ENCODE measurements around the gene C17orf58. TPM values are rescaled to one million over a fixed set of nuclear protein-coding genes. Genes with fewer than 3 reads are reported as not detected.
A peak's percentile ranks its signal among the peaks of the same experiment; 100 is the strongest.

C17orf58 gene
- polyA plus RNA-seq, 2 of the 4 experiments (the other 2 are of a cell fraction) = 11.2 to 20.0 TPM

- DNase-seq (ENCODE audit: low read depth in 1 of 2, low spot score in 1 of 2) (peak; percentile 31 to 39), FAIRE-seq (no peak), ATAC-seq (no peak)
- Histone ChIP-seq H3K4me3 (peak overlapping the region; percentile 78), H3K27ac (peak overlapping the region in 1 of 2 experiments; percentile 34; a peak in 4 of 6 replicates), H3K9me3 (no peaks in the 10 kb centered on the region), H3K4me1 (peaks cover 23% of the 10 kb centered on the region), H3K4me2 (peak overlapping the region; percentile 92)
- ChIA-PET CTCF (interaction anchor here (0.6 to 4.0 kb wide), 5 partner anchors 13 to 167 kb away, joined by 3 to 20 read pairs (median 6); no protein-coding TSS in a partner anchor), POLR2A (interaction anchor here (0.6 to 2.9 kb wide), 4 partner anchors 25 to 239 kb away, joined by 3 to 12 read pairs (median 6); partner anchors contain the start of gene KPNA2)
- 51% methylated on average over 9 of the region's 9 CpGs for WGBS (ENCODE audit: missing lambda C conversion rate)
- TF ChIP-seq CEBPB (IDR thresholded peaks at IDR 0.05) (peak; percentile 73 to 79; a peak in 3 of 4 replicates), HOXB5 (CRISPR knock-in tag; IDR thresholded peaks at IDR 0.05) (no peak), FOSL2 (IDR thresholded peaks at IDR 0.05) (no peak), FOSL2 (CRISPR knock-in tag; IDR thresholded peaks at IDR 0.05) (peak; percentile 40; the same call in 1 of the 2 replicates), NFE2L2 (conservative IDR thresholded peaks at IDR 0.05; ENCODE audit: low read length) (no peak), HES2 (IDR thresholded peaks at IDR 0.05) (peak; percentile 47; the same call in 1 of the 2 replicates), JUNB (IDR thresholded peaks at IDR 0.05) (0 out of 2 replicates have a peak, but pooled peaks have one; percentile 28), EHF (CRISPR knock-in tag; IDR thresholded peaks at IDR 0.05) (no peak), KDM1A (IDR thresholded peaks at IDR 0.05; ENCODE audit: low read depth) (no peak), HOXB13 (CRISPR knock-in tag; IDR thresholded peaks at IDR 0.05; ENCODE audit: low read depth) (0 out of 2 replicates have a peak, but pooled peaks have one; percentile 20), BCL3 (IDR thresholded peaks at IDR 0.05) (peak; percentile 25; the same call in 1 of the 3 replicates)
These were observed 1.3 kb downstream of the C17orf58 start for GRCh38 chr17:67994817-67995569.

GRCh38 chr17:67993998-67994361 is 2.3 kb downstream of the C17orf58 start:
- ChIA-PET CTCF (interaction anchor here (1.1 to 4.0 kb wide), 6 partner anchors 14 to 194 kb away, joined by 3 to 20 read pairs (median 4); no protein-coding TSS in a partner anchor), POLR2A (interaction anchor here (0.6 to 2.2 kb wide), 4 partner anchors 26 to 111 kb away, joined by 3 to 19 read pairs (median 8); partner anchors contain the start of gene KPNA2)
- H3K4me2 ChIP-seq = peak overlapping the region; percentile 92
- DNase-seq (ENCODE audit: low read depth in 1 of 2, low spot score in 1 of 2) (peak in 1 of 2 experiments; percentile 57), ATAC-seq (peak; percentile 5 to 47), FAIRE-seq (no peak)
- peak overlapping the region; percentile 93 to 95 for H3K27ac ChIP-seq
- no peaks in the 10 kb centered on the region for H3K9me3 ChIP-seq
- peaks cover 23% of the 10 kb centered on the region for H3K4me1 ChIP-seq
- 6% methylated on average over 19 of the region's 21 CpGs for WGBS (ENCODE audit: missing lambda C conversion rate)
- peak overlapping the region; percentile 78 for H3K4me3 ChIP-seq
- TF ChIP-seq BCL3 (IDR thresholded peaks at IDR 0.05) (no peak), JUNB (IDR thresholded peaks at IDR 0.05) (no peak), HOXA7 (CRISPR knock-in tag; IDR thresholded peaks at IDR 0.05) (peak; percentile 37; the same call in 1 of the 2 replicates), RARB (CRISPR knock-in tag; IDR thresholded peaks at IDR 0.05) (0 out of 2 replicates have a peak, but pooled peaks have one; percentile 45), MAX (IDR thresholded peaks at IDR 0.05) (peak; percentile 82), TP53 (CRISPR knock-in tag; IDR thresholded peaks at IDR 0.05) (peak; percentile 53; the same call in 1 of the 2 replicates), KDM1A (IDR thresholded peaks at IDR 0.05; ENCODE audit: low read depth) (no peak), HDAC2 (IDR thresholded peaks at IDR 0.05) (no peak), RCOR1 (IDR thresholded peaks at IDR 0.05; ENCODE audit: low read depth, low read length) (no peak), CHD2 (IDR thresholded peaks at IDR 0.05; ENCODE audit: low read length, partially characterized antibody) (no peak), HMGXB4 (CRISPR knock-in tag; IDR thresholded peaks at IDR 0.05; ENCODE audit: borderline replicate concordance) (no peak), ZFP36 (IDR thresholded peaks at IDR 0.05; ENCODE audit: borderline replicate concordance, partially characterized antibody) (no peak), ZSCAN20 (CRISPR knock-in tag; IDR thresholded peaks at IDR 0.05) (no peak), PHF8 (IDR thresholded peaks at IDR 0.05; ENCODE audit: borderline replicate concordance, low read depth) (peak; percentile 94), RFX5 (IDR thresholded peaks at IDR 0.05) (no peak), RNF2 (IDR thresholded peaks at IDR 0.05; ENCODE audit: borderline replicate concordance, low read depth) (no peak), USF2 (IDR thresholded peaks at IDR 0.05) (no peak), MAZ (IDR thresholded peaks at IDR 0.05; ENCODE audit: borderline replicate concordance, low read depth, low read length) (no peak), GATA3 (IDR thresholded peaks at IDR 0.05; ENCODE audit: borderline replicate concordance) (no peak), ZNF302 (CRISPR knock-in tag; IDR thresholded peaks at IDR 0.05) (no peak), BHLHE40 (IDR thresholded peaks at IDR 0.05; ENCODE audit: low read depth, low read length) (no peak), CEBPB (IDR thresholded peaks at IDR 0.05) (no peak), E2F6 (IDR thresholded peaks at IDR 0.05; ENCODE audit: borderline replicate concordance, low read depth) (peak; percentile 83)
